ENCODE results near the gene PLPP6. TPM values are rescaled to one million over a fixed set of nuclear protein-coding genes. Genes with fewer than 3 reads are reported as not detected.

PLPP6 gene
- total and polyA plus RNA-seq, 2 donors (not counting 1 experiment from before 2014, with no cell fraction given) = 6.3 to 14.3 TPM

GRCh38 chr9:4614627-4615026 lies 47.5 kb upstream of the PLPP6 start:
- POLR2A ChIA-PET = no interaction called here

GRCh38 chr9:4615251-4615650 lies 46.8 kb upstream of the PLPP6 start:
- Histone ChIP-seq H3K9ac (ENCODE audit: low read length) (no peak overlapping the region), H4K20me1 (ENCODE audit: control insufficient read depth, insufficient read depth, low read length, poor library complexity, severe bottlenecking) (no peaks in the 10 kb centered on the region), H2AFZ (ENCODE audit: insufficient read depth, low read depth, low read length, poor library complexity, severe bottlenecking) (no peak overlapping the region), H3K36me3 (replicated peaks in 1 of 2; ENCODE audit: control extremely low read depth in 1 of 2, control insufficient read depth in 1 of 2, extremely low read depth in 1 of 2, insufficient read depth in 2 of 2, low read length in 1 of 2) (no peaks in the 10 kb centered on the region), H3K79me2 (ENCODE audit: control insufficient read depth, insufficient read depth, low read length) (no peaks in the 10 kb centered on the region), H3K27me3 (replicated peaks in 1 of 4; ENCODE audit: control extremely low read depth in 1 of 4, control insufficient read depth in 3 of 4, insufficient read depth in 4 of 4, low read length in 3 of 4) (no peaks in the 10 kb centered on the region), H3K27ac (ENCODE audit: low read length in 2 of 2) (no peak overlapping the region), H3K9me3 (ENCODE audit: control extremely low read depth in 1 of 3, control insufficient read depth in 2 of 3, insufficient read depth in 1 of 3, low read length in 2 of 3) (peaks cover 0 to 3% (median 0%) of the 10 kb centered on the region in 3 donors), H3K4me3 (ENCODE audit: control extremely low read depth in 1 of 5, extremely low read depth in 1 of 5, insufficient read depth in 1 of 5, low read depth in 2 of 5, low read length in 4 of 5) (no peak overlapping the region), H3K4me2 (replicated peaks; ENCODE audit: low read depth, low read length, poor library complexity, severe bottlenecking) (no peak overlapping the region), H3K4me1 (ENCODE audit: control insufficient read depth in 2 of 2, insufficient read depth in 2 of 2, low read length in 2 of 2) (no peaks in the 10 kb centered on the region)
- 89% methylated on average over 4 of the region's 4 CpGs for WGBS (ENCODE audit: insufficient coverage)
- TF ChIP-seq EZH2 (IDR thresholded peaks at IDR 0.05; ENCODE audit: borderline replicate concordance, insufficient read depth, low read depth, low read length, poor library complexity, severe bottlenecking) = no peak
- no peak for TF ChIP-seq CTCF (IDR thresholded peaks at IDR 0.05)
- ATAC-seq (ENCODE audit: low read depth) = no peak
- ChIA-PET CTCF (interaction anchor here (1.3 kb wide), 1 partner anchor 11 kb away, joined by 4 read pairs; no protein-coding TSS in a partner anchor), POLR2A (no interaction called here)
- H3K4me3 Mint-ChIP-seq = no peak overlapping the region
- intact Hi-C loops (cut with micrococcal nuclease) = no loop called here
- H3K27ac Mint-ChIP-seq = no peak overlapping the region
- DNase-seq = no peak
- no peaks in the 10 kb centered on the region for H3K9me3 Mint-ChIP-seq (ENCODE audit: insufficient read depth)
- no peaks in the 10 kb centered on the region for H3K27me3 Mint-ChIP-seq
- H3K4me1 Mint-ChIP-seq = no peaks in the 10 kb centered on the region

More at GRCh38 chr9:4614627-4615026, 47.5 kb upstream of the PLPP6 start:
- no peak overlapping the region for H2AFZ ChIP-seq (ENCODE audit: insufficient read depth, low read depth, low read length, poor library complexity, severe bottlenecking)
- H3K4me3 ChIP-seq (ENCODE audit: control extremely low read depth in 1 of 5, extremely low read depth in 1 of 5, insufficient read depth in 1 of 5, low read depth in 2 of 5, low read length in 4 of 5) = no peak overlapping the region
- intact Hi-C loops (cut with micrococcal nuclease) = no loop called here
- peaks cover 0 to 3% (median 0%) of the 10 kb centered on the region in 3 donors for H3K9me3 ChIP-seq (ENCODE audit: control extremely low read depth in 1 of 3, control insufficient read depth in 2 of 3, insufficient read depth in 1 of 3, low read length in 2 of 3)
- H3K27me3 ChIP-seq (replicated peaks in 1 of 4; ENCODE audit: control extremely low read depth in 1 of 4, control insufficient read depth in 3 of 4, insufficient read depth in 4 of 4, low read length in 3 of 4) = no peaks in the 10 kb centered on the region
- Mint-ChIP-seq H3K9me3 (ENCODE audit: insufficient read depth) (no peaks in the 10 kb centered on the region), H3K27me3 (no peaks in the 10 kb centered on the region), H3K4me3 (no peak overlapping the region), H3K27ac (no peak overlapping the region), H3K4me1 (no peaks in the 10 kb centered on the region)
- no peak overlapping the region for H3K27ac ChIP-seq (ENCODE audit: low read length in 2 of 2)
- ATAC-seq (ENCODE audit: low read depth) = no peak
- H3K4me2 ChIP-seq (replicated peaks; ENCODE audit: low read depth, low read length, poor library complexity, severe bottlenecking) = no peak overlapping the region
- no peak for DNase-seq
- no peak for TF ChIP-seq EZH2 (IDR thresholded peaks at IDR 0.05; ENCODE audit: borderline replicate concordance, insufficient read depth, low read depth, low read length, poor library complexity, severe bottlenecking)
- no peak for TF ChIP-seq CTCF (IDR thresholded peaks at IDR 0.05)
- WGBS (ENCODE audit: insufficient coverage) = 80% methylated on average over 1 of the region's 1 CpG
- H4K20me1 ChIP-seq (ENCODE audit: control insufficient read depth, insufficient read depth, low read length, poor library complexity, severe bottlenecking) = no peaks in the 10 kb centered on the region
- no peak overlapping the region for H3K9ac ChIP-seq (ENCODE audit: low read length)
- H3K36me3 ChIP-seq (replicated peaks in 1 of 2; ENCODE audit: control extremely low read depth in 1 of 2, control insufficient read depth in 1 of 2, extremely low read depth in 1 of 2, insufficient read depth in 2 of 2, low read length in 1 of 2) = no peaks in the 10 kb centered on the region
- CTCF ChIA-PET = interaction anchor here (1.3 kb wide), 1 partner anchor 10 kb away, joined by 4 read pairs; no protein-coding TSS in a partner anchor
- no peaks in the 10 kb centered on the region for H3K79me2 ChIP-seq (ENCODE audit: control insufficient read depth, insufficient read depth, low read length)
- H3K4me1 ChIP-seq (ENCODE audit: control insufficient read depth in 2 of 2, insufficient read depth in 2 of 2, low read length in 2 of 2) = no peaks in the 10 kb centered on the region

All from B cell (primary cell).